Measurements from ENCODE around the gene STXBP6.

The STXBP6 gene

DNA sequence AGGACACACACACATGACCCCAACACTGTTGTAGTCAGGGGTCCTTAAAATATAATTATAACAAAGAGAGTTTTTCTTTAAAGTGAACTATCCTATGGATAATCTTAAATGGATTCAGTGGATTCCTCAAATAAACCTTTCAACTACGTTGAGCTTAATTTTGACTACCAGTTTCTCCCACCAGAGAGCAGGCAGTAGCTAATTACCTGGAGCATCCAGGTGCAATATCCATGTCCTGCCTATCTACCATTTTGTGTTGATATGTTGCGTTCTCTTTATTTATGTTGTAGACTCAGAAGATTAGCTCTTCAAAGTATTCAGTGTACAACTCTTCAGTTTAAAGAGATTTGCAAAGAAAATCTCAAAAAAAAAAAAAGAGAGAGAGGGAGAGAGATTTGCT lies 288.8 kb downstream of the STXBP6 start:
- TF ChIP-seq, protein P1, sequence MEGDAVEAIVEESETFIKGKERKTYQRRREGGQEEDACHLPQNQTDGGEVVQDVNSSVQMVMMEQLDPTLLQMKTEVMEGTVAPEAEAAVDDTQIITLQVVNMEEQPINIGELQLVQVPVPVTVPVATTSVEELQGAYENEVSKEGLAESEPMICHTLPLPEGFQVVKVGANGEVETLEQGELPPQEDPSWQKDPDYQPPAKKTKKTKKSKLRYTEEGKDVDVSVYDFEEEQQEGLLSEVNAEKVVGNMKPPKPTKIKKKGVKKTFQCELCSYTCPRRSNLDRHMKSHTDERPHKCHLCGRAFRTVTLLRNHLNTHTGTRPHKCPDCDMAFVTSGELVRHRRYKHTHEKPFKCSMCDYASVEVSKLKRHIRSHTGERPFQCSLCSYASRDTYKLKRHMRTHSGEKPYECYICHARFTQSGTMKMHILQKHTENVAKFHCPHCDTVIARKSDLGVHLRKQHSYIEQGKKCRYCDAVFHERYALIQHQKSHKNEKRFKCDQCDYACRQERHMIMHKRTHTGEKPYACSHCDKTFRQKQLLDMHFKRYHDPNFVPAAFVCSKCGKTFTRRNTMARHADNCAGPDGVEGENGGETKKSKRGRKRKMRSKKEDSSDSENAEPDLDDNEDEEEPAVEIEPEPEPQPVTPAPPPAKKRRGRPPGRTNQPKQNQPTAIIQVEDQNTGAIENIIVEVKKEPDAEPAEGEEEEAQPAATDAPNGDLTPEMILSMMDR (IDR thresholded peaks at IDR 0.05; ENCODE audit: control insufficient read depth, insufficient read depth, low read depth, low read length, missing control alignments), result no peak
- DNase-seq (ENCODE audit: low read depth), result no peak
- no peak overlapping the region for H3K4me3 ChIP-seq (ENCODE audit: control insufficient read depth, low read depth, low read length)
